ENCODE measurements around the gene JMJD6.

JMJD6 gene

GRCh38 chr17:76697702-76698465 lies 28.5 kb downstream of the JMJD6 start:
- DNase-seq, result no peak

GRCh38 chr17:76696763-76697701 lies 29.4 kb downstream of the JMJD6 start:
- no peak for DNase-seq

- DNase-seq, result no peak
Measured at GRCh38 chr17:76695059-76695831, 31.2 kb downstream of the JMJD6 start.

- no peak for DNase-seq
Measured at GRCh38 chr17:76691379-76692191, 34.8 kb downstream of the JMJD6 start.

- no peak for DNase-seq
Measured at GRCh38 chr17:76690596-76691280, 35.7 kb downstream of the JMJD6 start.

- no peak for DNase-seq
Measured at GRCh38 chr17:76689859-76690258, 36.5 kb downstream of the JMJD6 start.

- DNase-seq, result no peak
Measured at GRCh38 chr17:76688165-76688622, 38.2 kb downstream of the JMJD6 start.

- DNase-seq, result no peak
Measured at GRCh38 chr17:76687298-76688164, 38.9 kb downstream of the JMJD6 start.

- DNase-seq, result no peak
Measured at GRCh38 chr17:76686538-76687297, 39.7 kb downstream of the JMJD6 start.

- no peak for DNase-seq
Measured at GRCh38 chr17:76685846-76686245, 40.6 kb downstream of the JMJD6 start.

- DNase-seq, result no peak
Measured at GRCh38 chr17:76685366-76685765, 41.0 kb downstream of the JMJD6 start.

GRCh38 chr17:76684756-76685155 lies 41.6 kb downstream of the JMJD6 start:
- no peak for DNase-seq

GRCh38 chr17:76683921-76684745 lies 42.3 kb downstream of the JMJD6 start:
- DNase-seq, result no peak

- DNase-seq, result no peak
Measured at GRCh38 chr17:76683011-76683755, 43.2 kb downstream of the JMJD6 start.

- no peak for DNase-seq
Measured at GRCh38 chr17:76682296-76682695, 44.1 kb downstream of the JMJD6 start.

GRCh38 chr17:76681222-76682137 lies 44.9 kb downstream of the JMJD6 start:
- DNase-seq, result no peak

GRCh38 chr17:76679239-76679638 lies 47.2 kb downstream of the JMJD6 start:
- DNase-seq, result no peak

Data from 8988T (cell line).